WTC11 (cell line): ENCODE data around the gene MOGAT2. TPM values are rescaled to one million over a fixed set of nuclear protein-coding genes. Genes with fewer than 3 reads are reported as not detected.

Experiments
- ATAC-seq: fragments of 200-7000 bp; cut with Tn5 transposase; 2 replicates; pipeline ENCODE4 v1.10.0; 2021; ENCODE audit warnings: mild to moderate bottlenecking, moderate library complexity
- CTCF ChIA-PET: fragments of 300-600 bp; sonication (Branson Sonifier 250); formaldehyde crosslinking; loops from one replicate; lab custom pipeline; 2021; ENCODE audit warnings: antibody characterized with exemption; lab: Charles Lee
- POLR2A ChIA-PET: fragments of 350-600 bp; sonication (Branson Sonifier 250); formaldehyde crosslinking; loops from one replicate; lab custom pipeline; 2021; ENCODE audit warnings: antibody characterized with exemption; lab: Charles Lee
- DNase-seq: peaks from one replicate; pipeline ENCODE4 v3.0.0; 2021; ENCODE audit warnings: low spot score
- H3K27ac Mint-ChIP-seq: 2 replicates; pipeline ENCODE4 v1.8.0; 2021; ENCODE audit warnings: mixed read lengths
- H3K27me3 Mint-ChIP-seq: 2 replicates; pipeline ENCODE4 v1.8.0; 2021; ENCODE audit warnings: low read depth, mild to moderate bottlenecking, moderate library complexity, mixed read lengths
- H3K36me3 Mint-ChIP-seq: 2 replicates; pipeline ENCODE4 v1.8.0; 2021; ENCODE audit warnings: mixed read lengths
- H3K4me1 Mint-ChIP-seq: 2 replicates; pipeline ENCODE4 v1.8.0; 2022; ENCODE audit warnings: mixed read lengths
- H3K4me3 Mint-ChIP-seq: 2 replicates; pipeline ENCODE4 v1.8.0; 2021; ENCODE audit warnings: mild to moderate bottlenecking, moderate library complexity, mixed read lengths
- H3K9me3 Mint-ChIP-seq: 2 replicates; pipeline ENCODE4 v1.8.0; 2021; ENCODE audit warnings: mixed read lengths
- CBFB ChIP-seq: sonication (generic); formaldehyde crosslinking; IDR thresholded peaks from 2 replicates; pipeline ENCODE4 v1.8.1; 2022; ENCODE audit warnings: mild to moderate bottlenecking, low read depth, missing genetic modification reagents
- ELF4 ChIP-seq: sonication (generic); formaldehyde crosslinking; IDR thresholded peaks from 2 replicates; pipeline ENCODE4 v1.8.1; 2022; ENCODE audit warnings: low read depth, mild to moderate bottlenecking, moderate library complexity, missing genetic modification reagents
- ETV6 ChIP-seq: sonication (generic); formaldehyde crosslinking; IDR thresholded peaks from 2 replicates; pipeline ENCODE4 v1.8.1; 2022; ENCODE audit warnings: mild to moderate bottlenecking, missing genetic modification reagents
- FOXK1 ChIP-seq: sonication (generic); formaldehyde crosslinking; IDR thresholded peaks from 2 replicates; pipeline ENCODE4 v1.8.0; 2022; ENCODE audit warnings: mild to moderate bottlenecking, moderate library complexity, missing genetic modification reagents
- GRHL2 ChIP-seq: fragments of 250-450 bp; sonication (Bioruptor Pico); IDR thresholded peaks from 2 replicates; pipeline ENCODE4 v1.8.0; 2022; ENCODE audit warnings: mild to moderate bottlenecking, moderate library complexity; ENCODE audit not compliant: insufficient replicate concordance, severe bottlenecking
- JUN ChIP-seq: sonication (generic); formaldehyde crosslinking; IDR thresholded peaks from 2 replicates; pipeline ENCODE4 v1.8.0; 2023; ENCODE audit warnings: mild to moderate bottlenecking, missing genetic modification reagents
- PRDM15 ChIP-seq: sonication (generic); formaldehyde crosslinking; IDR thresholded peaks from 2 replicates; pipeline ENCODE4 v1.8.0; 2022; ENCODE audit warnings: missing genetic modification reagents
- RELA ChIP-seq: sonication (generic); formaldehyde crosslinking; IDR thresholded peaks from 2 replicates; pipeline ENCODE4 v1.8.1; 2022; ENCODE audit warnings: missing genetic modification reagents, mild to moderate bottlenecking, borderline replicate concordance
- SMAD4 ChIP-seq: sonication (generic); formaldehyde crosslinking; IDR thresholded peaks from 2 replicates; pipeline ENCODE4 v1.8.0; 2022; ENCODE audit warnings: mild to moderate bottlenecking, missing genetic modification reagents
- SOX15 ChIP-seq: fragments of 250-450 bp; sonication (Bioruptor Pico); IDR thresholded peaks from 2 replicates; pipeline ENCODE4 v1.9.0; 2021; ENCODE audit warnings: mild to moderate bottlenecking
- TCF7 ChIP-seq: sonication (generic); formaldehyde crosslinking; IDR thresholded peaks from 2 replicates; pipeline ENCODE4 v1.8.0; 2022; ENCODE audit warnings: mild to moderate bottlenecking, low read depth, missing genetic modification reagents, moderate library complexity
- TEAD4 ChIP-seq: sonication (generic); formaldehyde crosslinking; IDR thresholded peaks from 2 replicates; pipeline ENCODE4 v1.8.0; 2022; ENCODE audit warnings: mild to moderate bottlenecking, missing genetic modification reagents
- ZNF281 ChIP-seq: sonication (generic); formaldehyde crosslinking; IDR thresholded peaks from 2 replicates; pipeline ENCODE4 v1.8.0; 2023; ENCODE audit warnings: mild to moderate bottlenecking, missing genetic modification reagents
- ZNF317 ChIP-seq: sonication (generic); formaldehyde crosslinking; IDR thresholded peaks from 2 replicates; pipeline ENCODE4 v1.8.1; 2023; ENCODE audit warnings: low read depth, mild to moderate bottlenecking, moderate library complexity, missing genetic modification reagents, borderline replicate concordance
- ZNF396 ChIP-seq: fragments of 250-450 bp; sonication (Bioruptor Pico); IDR thresholded peaks from 2 replicates; pipeline ENCODE4 v1.8.0; 2021; ENCODE audit warnings: mild to moderate bottlenecking, moderate library complexity, borderline replicate concordance
- total RNA-seq: library from RNA; stranded (reverse); gene quantifications from 3 replicates; pipeline ENCODE4 v1.2.3, GENCODE V29; 2021
- TF ChIP-seq, protein P1 (sequence below): sonication (generic); formaldehyde crosslinking; IDR thresholded peaks from 2 replicates; pipeline ENCODE4 v1.8.1; 2023; ENCODE audit warnings: mild to moderate bottlenecking, missing genetic modification reagents
- TF ChIP-seq, protein P2 (sequence below): fragments of 250-450 bp; sonication (Bioruptor Pico); IDR thresholded peaks from 2 replicates; pipeline ENCODE4 v2.1.2; 2022; ENCODE audit warnings: mild to moderate bottlenecking, moderate library complexity

The MOGAT2 gene
- total RNA-seq, 1 experiment from 2014 or later: not detected

GRCh38 chr11:75763846-75764245, 46.2 kb downstream of the MOGAT2 start (continued):
- no peak for TF ChIP-seq TEAD4 (CRISPR knock-in tag)
- TF ChIP-seq ZNF396 (CRISPR knock-in tag): no peak
- TF ChIP-seq ZNF281: no peak
- TF ChIP-seq TCF7 (CRISPR knock-in tag): no peak
- TF ChIP-seq RELA (CRISPR knock-in tag): no peak
- no peak for TF ChIP-seq PRDM15 (CRISPR knock-in tag)

- Mint-ChIP-seq H3K4me3 (no peak overlapping the region), H3K36me3 (no peaks in the 10 kb centered on the region; the same call in 1 of the 2 replicates), H3K9me3 (no peaks in the 10 kb centered on the region), H3K27ac (no peak overlapping the region), H3K27me3 (peaks cover 44% of the 10 kb centered on the region), H3K4me1 (peaks cover 23% of the 10 kb centered on the region)
- no peak for DNase-seq
- POLR2A ChIA-PET: interaction anchor here (0.6 kb wide), 1 partner anchor 479 kb away, joined by 4 read pairs; no protein-coding TSS in a partner anchor
- CTCF ChIA-PET: interaction anchor here (0.6 kb wide), 1 partner anchor 444 kb away, joined by 3 read pairs; no protein-coding TSS in a partner anchor
- ATAC-seq: no peak
- TF ChIP-seq SOX15 (CRISPR knock-in tag): no peak
- TF ChIP-seq SMAD4 (CRISPR knock-in tag): no peak
- no peak for TF ChIP-seq ZNF317 (CRISPR knock-in tag)
- TF ChIP-seq ETV6 (CRISPR knock-in tag): no peak
- no peak for TF ChIP-seq FOXK1 (CRISPR knock-in tag)
- TF ChIP-seq JUN: no peak
- TF ChIP-seq, protein P1, sequence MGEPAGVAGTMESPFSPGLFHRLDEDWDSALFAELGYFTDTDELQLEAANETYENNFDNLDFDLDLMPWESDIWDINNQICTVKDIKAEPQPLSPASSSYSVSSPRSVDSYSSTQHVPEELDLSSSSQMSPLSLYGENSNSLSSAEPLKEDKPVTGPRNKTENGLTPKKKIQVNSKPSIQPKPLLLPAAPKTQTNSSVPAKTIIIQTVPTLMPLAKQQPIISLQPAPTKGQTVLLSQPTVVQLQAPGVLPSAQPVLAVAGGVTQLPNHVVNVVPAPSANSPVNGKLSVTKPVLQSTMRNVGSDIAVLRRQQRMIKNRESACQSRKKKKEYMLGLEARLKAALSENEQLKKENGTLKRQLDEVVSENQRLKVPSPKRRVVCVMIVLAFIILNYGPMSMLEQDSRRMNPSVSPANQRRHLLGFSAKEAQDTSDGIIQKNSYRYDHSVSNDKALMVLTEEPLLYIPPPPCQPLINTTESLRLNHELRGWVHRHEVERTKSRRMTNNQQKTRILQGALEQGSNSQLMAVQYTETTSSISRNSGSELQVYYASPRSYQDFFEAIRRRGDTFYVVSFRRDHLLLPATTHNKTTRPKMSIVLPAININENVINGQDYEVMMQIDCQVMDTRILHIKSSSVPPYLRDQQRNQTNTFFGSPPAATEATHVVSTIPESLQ: no peak
- no peak for TF ChIP-seq GRHL2 (CRISPR knock-in tag)
- TF ChIP-seq ELF4: no peak
- TF ChIP-seq CBFB (CRISPR knock-in tag): no peak
- TF ChIP-seq ZNF281: no peak
- TF ChIP-seq, protein P2, sequence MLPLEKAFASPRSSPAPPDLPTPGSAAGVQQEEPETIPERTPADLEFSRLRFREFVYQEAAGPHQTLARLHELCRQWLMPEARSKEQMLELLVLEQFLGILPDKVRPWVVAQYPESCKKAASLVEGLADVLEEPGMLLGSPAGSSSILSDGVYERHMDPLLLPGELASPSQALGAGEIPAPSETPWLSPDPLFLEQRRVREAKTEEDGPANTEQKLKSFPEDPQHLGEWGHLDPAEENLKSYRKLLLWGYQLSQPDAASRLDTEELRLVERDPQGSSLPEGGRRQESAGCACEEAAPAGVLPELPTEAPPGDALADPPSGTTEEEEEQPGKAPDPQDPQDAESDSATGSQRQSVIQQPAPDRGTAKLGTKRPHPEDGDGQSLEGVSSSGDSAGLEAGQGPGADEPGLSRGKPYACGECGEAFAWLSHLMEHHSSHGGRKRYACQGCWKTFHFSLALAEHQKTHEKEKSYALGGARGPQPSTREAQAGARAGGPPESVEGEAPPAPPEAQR (CRISPR knock-in tag): no peak
Measured at GRCh38 chr11:75765116-75765515, 47.5 kb downstream of the MOGAT2 start.
